GM19452 (cell line): ENCODE measurements around the gene LIM2.

Experiments
- ATAC-seq: cut with Tn5 transposase; IDR thresholded peaks from one replicate; pipeline ENCODE4 v1.9.1; 2021; ENCODE audit not compliant: unreplicated experiment

The LIM2 gene

DNA sequence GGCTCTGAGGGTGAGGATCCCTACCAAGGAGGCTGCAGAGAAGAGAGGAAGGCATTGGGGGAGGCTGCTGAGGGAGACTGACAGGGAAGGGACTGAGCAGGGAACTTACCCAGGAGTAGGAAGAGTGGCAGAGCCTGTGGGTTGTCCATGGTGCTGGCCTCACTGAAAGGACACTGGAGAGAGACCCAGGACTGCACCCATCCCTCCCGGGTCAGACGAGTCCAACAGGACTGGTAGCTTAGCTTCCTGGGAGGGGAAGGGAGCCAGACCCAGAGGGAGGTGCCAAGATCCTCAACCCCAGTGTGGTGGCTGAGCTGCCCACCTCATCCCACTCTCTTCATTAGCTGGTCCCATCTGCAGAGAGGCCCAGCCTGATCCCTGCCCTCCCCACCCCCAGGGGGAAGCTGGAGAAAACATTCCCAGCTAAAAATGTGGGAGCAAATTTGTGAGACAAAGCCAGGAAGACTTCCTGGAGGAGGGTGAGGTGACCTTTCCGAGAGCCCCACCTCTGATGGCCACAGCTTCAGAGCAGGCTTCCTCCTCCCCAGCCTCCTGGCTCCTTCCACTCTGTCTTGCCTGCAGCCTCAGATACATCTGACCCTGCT lies 45.7 kb downstream of the LIM2 start, which contains the start of gene VSIG10L:
Gene VSIG10L, minus strand, starts transcription at position 164 of the 605 bp plus-strand sequence. Its CDS starts 15 bp downstream, at position 149.
- no peak for ATAC-seq

DNA sequence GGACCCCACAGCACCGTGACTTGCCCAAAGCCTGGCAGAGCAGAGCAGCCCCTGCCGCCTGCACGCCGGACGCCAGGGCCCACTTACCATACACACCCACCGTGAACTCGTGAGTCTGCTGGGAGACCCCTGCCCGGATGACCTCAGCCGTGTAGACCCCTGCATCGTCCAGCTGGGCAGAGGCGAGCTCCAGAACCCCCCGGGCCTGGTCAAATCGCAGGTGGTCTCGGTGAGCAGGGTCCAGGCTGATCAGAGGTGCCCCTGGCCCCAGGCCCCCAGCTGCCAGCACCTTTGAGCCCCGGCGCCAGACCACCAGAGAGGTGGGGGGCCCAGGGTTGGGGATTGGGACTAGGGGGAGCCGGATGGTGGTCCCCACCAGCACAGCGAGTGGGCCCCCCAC lies 46.7 kb downstream of the LIM2 start:
- no peak for ATAC-seq

DNA sequence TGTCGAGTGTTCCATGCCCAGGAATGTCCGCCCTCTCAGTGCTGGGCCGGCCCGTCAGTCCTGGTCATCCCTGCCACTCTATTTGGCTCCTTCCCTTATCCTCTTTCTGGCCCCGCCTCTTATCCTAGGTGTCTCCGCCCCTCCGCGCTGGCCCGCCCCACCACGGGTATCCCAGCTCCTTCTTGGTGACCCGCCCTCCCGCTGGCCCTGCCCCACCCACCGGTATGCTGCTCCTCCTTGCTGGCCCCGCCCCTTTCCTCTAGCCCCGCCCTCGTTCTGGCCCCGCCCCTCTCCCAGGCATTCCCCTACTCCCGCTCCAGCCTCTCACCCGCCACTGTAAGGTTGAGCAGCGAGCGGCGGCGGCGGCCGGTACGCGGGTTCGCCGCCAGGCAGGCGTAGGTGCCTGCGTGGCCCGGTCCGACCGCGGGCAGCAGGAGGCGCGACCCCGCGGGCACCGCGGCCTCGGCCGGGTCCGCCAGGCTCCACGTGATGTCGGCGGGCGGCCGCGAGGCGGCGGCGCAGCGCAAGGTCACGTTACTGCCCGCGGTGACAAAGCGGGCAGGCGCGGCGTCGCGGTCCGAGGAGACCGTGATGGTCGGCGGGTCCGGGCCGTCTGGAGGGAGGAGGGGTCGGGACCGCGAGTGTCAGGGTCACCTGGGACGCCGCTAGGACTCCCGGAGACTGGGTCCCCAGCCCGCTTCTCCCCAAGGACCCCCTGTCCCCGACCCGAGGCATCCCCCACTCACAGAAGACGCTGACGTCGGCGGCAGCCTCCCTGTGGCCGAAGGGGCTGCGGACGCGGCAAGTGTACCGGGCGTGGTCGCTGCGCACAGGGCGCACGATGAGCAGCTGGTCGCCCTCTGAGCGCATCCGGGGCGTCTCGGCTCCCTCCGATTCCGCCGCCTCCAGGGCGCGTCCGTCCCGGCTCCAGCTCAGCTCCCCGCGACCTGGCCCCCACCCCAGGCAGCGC lies 47.8 kb downstream of the LIM2 start:
- ATAC-seq: peak; percentile 39

DNA sequence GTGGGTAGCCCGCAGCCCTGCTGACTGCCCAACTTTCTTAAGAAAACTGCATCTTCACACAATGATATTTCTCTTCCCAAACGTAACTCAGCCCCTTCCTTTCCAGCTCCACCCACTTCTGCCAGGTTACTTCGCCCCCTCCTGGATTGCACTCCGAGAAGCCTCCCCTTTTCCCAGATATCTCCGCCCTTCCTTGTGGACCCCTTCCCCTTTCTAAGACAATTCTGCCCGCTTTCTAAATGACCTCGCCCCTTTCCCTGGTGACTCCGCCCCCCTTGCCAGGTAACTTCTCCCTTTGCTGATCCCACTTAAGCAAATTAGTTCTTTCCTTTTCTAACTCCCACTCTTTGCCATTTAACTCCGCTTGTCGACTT lies 48.5 kb downstream of the LIM2 start:
- no peak for ATAC-seq

DNA sequence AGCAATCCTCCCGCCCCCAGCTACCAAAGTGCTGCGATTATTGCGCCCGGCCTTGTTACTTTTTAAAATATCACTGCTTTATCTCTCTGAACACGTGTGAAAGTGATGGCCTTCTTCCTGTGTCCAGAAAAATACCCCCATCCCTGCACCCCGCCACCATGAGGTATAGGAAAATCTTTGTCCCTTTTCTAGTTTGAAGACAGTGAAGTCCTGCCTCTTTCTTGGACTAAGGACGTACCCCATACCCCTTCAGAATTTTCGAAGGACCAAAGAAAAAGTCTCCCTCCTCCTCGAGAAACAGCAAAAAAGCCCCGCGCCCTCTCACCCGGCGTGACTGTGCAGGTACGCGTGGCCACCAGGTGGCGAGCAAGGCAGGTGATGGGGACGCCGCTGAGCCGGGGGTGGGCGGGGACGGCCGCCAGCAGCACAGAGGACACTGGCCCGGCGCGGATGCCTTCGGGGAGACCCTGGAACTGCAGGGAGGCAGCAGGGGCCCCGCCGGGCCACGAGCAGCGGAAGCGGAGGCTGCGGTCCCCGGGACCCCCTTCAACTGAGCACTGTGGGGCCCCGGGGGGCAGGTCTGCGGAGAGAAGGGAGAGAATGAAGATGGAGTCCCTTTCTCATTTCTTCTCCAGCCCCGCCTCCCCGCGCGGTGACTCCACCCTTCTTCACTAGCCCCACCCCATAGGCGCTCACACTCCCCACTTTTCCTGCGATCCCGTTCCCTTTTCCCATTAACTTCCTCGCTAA lies 49.0 kb downstream of the LIM2 start:
- ATAC-seq: peak; percentile 65

DNA sequence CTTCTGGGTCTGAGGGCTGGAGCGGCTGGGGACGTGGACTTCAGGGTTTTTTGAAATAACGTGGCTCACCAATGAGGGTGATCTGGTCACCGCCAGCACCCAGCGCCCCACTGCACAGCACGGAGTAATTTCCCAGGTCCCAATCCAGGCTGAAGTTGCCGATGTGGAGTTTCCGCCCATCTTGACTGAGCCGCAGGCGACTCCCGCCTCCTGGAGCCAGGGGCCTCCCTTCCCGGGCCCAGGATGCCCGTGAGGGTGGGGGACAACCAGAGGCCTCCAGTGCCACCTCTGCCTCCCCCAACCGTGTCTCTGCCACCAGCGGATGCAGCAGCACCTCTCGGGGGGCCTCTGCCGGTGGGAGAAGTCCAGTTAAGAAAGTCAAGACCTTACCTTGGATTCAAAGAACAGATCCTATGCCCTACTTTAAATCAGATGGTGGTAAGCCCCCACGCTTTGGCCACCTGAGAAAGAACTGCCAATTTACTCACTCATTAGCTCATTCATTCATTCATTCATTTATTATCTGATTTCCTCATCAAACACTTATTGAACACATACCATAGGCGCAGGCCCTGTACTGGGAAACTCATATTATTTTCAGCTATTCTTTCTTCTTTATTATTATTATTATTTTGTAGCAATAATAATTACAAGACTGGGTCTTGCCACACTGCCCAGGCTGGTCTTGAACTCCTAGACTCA lies 49.8 kb downstream of the LIM2 start:
- no peak for ATAC-seq

DNA sequence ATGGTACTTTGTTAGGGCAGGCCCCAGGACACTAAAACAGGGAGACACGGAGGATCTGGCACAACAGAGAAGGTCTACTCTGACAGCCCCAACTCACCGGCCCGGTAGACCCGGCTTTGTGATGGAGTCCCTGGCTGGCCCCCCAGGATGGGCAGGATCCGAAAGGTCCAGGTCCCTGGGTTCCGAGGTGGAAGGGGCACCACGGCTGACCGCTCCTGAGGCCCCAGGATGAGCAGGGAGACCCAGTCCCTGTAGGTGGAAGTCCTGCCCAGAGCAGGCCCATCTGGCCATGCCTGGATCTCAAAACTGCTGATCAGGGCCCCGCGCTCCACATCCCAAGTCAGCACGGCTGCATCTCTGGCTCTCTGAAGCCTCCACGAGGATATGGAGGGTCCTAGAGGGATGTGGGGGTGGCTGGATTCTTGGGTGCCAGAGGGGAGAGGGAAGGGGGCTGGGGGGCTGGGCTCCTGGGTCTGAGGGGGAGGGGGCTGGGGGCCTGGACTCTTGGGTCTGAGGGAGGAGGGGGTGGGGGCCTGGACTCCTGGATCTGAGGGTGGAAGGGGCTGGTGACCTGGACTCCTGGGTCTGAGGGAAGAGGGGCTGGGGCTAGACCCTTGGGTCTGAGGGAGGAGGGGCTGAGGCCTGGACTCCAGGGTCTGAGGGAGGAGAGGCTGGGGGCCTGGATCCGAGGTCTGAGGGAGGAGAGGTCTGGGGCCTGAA lies 50.5 kb downstream of the LIM2 start:
- ATAC-seq: no peak

DNA sequence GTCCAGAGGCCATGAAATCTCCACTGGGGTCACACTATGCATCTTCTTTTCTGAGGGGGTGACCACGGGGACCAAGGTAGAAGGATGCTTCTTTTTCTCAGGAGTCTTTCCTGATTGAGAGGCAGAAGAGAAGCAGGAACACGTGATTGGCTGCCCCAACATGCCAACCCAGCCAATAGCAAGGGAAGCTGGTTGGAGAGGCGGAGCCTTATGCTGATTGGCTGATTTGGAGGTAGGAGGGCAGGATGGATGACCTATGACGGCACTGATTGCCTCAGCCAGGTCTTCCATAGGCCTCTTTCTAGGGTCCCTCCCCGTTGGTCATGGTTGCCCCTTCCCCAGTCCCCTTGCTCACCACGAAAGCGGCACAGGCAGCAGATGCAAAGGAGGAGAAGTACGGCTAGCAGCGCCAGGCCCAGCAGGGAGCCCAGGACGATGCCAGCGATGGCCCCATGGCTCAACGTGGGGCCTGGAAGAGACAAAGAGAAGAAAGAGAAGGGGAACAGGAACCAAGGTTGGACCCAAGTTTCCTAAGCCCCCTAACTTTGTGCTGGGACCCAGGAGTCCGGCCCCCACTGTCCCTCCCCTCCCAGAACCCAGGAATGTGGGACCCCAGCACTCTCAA lies 53.8 kb downstream of the LIM2 start:
- no peak for ATAC-seq

DNA sequence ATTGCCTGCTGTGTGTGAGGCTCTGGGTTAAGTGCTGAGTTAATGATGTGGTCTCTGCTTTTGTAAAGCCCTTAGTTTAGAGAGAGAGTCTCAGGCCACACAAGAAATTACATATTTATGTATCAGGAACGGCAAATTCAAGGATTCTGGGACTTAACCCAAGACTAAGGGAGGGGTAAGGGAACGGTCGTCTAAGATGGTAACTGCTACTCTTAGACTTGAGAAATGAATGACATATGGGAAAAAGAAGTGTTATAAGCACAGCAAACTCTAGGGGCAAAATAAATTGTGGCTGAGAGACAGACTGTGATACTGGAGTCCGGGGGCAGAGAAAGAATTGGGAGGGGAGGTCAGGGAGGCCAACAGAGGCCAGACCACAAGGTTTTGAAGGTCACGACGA lies 56.1 kb downstream of the LIM2 start:
- ATAC-seq: no peak

DNA sequence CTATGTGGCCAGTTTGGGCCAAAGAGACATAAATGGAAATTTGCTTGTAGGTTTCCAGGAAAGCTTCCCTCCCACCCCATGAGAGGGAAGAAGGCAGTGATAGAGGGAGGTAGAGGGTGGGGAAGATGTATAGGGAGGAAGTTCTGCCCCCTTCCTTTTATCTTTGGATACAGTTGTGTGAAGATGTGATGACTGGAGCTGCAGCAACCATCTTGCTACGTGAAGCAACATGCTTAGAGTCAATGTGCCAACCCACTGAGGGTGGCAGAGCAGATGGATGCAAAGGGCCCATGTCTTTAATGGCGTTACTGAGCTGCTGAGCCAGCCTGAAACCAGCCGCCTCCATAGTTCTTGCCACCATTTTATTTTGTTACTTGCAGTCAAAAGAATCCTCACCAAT lies 56.6 kb downstream of the LIM2 start:
- no peak for ATAC-seq

DNA sequence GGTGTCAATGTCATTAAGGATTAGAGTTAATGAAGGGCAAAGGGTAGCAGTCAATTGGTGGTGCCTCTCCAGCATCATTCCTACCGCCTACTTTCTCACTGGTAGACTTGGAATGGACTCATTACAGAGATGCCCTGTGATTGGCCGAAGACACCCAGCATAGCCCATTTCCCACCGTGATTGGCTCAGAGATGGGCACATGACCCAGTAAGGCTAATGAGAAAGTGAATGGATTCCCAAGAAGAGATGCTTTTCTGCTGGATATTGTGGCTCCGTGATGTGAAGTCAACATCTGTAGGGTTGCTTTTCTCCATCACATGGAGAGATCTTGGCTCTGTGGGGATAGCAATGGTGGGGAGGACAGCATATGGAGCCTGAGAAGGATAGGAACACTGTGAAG lies 57.4 kb downstream of the LIM2 start:
- ATAC-seq: no peak
